Measurements from ENCODE around the gene SBF1. TPM values are rescaled to one million over a fixed set of nuclear protein-coding genes. Genes with fewer than 3 reads are reported as not detected.

Gene SBF1, protein sequence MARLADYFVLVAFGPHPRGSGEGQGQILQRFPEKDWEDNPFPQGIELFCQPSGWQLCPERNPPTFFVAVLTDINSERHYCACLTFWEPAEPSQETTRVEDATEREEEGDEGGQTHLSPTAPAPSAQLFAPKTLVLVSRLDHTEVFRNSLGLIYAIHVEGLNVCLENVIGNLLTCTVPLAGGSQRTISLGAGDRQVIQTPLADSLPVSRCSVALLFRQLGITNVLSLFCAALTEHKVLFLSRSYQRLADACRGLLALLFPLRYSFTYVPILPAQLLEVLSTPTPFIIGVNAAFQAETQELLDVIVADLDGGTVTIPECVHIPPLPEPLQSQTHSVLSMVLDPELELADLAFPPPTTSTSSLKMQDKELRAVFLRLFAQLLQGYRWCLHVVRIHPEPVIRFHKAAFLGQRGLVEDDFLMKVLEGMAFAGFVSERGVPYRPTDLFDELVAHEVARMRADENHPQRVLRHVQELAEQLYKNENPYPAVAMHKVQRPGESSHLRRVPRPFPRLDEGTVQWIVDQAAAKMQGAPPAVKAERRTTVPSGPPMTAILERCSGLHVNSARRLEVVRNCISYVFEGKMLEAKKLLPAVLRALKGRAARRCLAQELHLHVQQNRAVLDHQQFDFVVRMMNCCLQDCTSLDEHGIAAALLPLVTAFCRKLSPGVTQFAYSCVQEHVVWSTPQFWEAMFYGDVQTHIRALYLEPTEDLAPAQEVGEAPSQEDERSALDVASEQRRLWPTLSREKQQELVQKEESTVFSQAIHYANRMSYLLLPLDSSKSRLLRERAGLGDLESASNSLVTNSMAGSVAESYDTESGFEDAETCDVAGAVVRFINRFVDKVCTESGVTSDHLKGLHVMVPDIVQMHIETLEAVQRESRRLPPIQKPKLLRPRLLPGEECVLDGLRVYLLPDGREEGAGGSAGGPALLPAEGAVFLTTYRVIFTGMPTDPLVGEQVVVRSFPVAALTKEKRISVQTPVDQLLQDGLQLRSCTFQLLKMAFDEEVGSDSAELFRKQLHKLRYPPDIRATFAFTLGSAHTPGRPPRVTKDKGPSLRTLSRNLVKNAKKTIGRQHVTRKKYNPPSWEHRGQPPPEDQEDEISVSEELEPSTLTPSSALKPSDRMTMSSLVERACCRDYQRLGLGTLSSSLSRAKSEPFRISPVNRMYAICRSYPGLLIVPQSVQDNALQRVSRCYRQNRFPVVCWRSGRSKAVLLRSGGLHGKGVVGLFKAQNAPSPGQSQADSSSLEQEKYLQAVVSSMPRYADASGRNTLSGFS (N-terminal part only)
- 17.7 to 27.3 TPM (median 24.6 TPM) in 5 replicates for total RNA-seq (2022; extraction: Qiagen RNA extraction; ENCODE audit: low read depth)

DNA sequence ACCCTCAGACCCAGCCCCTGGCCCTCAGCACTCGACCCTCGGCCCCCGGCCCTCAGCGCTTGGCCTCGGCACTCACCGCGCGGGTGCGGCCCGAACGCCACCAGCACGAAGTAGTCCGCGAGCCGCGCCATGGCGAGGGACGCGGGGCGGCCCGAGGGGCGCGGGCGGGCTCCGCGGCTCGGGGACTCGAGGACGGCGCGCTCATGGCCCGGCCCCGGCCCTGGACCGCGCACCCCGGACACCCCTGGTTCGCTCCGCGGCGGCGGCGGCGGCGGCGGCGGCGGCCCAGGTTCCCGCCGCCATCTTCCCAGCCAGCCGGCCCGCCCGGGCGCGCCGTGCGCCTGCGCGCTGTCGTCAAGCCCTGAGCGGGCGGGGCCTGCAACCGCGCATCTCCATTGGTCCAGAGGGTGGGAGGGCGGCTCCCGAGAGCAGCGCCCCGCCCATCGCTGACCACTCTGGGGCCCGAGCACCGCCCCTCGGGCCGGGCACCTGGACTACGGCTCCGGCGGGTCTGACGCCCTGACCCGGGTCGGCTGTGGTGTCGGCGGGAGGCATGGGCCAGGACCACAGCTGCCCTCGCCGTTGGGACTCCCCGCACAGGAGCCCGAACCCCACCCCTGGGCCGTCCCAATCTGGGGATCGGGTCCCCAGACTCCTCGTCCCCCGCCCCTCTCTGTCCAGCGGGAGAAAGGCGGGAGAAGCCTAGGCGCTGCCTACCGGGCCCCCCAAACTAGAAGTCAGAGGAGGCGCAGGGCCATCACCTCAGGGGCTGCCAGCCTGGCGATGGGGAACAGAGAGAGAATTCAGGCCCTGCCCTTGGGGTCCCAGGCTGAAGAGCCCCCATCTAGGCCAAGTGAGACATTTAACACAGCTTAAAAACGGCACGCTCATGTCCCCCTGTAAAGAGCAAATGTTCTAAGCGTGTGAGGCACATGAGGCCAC lies at the start of gene SBF1:
Gene SBF1, minus strand, starts transcription at position 326 of the 942 bp plus-strand sequence. Its CDS starts 195 bp downstream, at position 131.

DNA sequence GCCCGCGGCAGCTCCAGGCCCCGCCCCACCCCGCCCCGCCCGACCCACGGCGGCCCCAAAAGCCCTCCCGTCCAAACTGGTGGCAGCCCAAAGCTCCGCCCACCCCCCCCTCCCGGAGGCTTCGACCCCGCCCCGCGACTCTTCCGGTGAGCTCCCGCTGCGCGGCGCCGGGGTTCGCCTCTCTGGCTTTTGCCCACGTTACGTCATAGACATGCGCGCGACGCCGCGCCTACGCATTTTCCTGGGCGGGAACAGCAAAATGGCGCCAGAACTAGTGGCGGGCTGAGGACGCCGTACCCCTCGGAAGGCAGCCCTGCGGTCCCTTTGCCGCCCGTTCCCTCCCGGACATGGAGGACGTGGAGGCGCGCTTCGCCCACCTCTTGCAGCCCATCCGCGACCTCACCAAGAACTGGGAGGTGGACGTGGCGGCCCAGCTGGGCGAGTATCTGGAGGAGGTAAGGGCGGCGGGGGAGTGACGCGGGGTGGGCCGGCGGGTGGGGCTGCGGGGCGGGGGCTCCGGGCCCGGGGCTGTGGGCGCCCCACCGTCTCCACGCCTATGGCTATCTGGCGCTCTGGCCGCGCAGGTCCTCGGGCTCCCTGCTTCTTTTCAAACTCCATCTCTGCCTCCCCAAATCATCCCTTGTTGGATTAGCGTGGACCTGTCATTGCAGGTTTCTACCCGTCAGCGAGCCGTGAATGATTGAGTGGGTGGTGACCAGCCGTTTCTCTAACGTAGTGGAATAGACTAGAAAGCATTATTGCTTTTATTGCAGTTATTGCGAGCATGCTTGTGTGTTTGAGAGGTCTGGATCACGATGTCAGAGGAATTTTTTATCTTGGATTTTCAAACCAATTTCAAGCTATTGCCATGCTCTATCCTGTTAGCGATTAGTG lies 33.4 kb upstream of the SBF1 start, which contains the start of gene NCAPH2:
Gene NCAPH2, plus strand, starts transcription at position 234 of the 894 bp plus-strand sequence. Its CDS starts 114 bp downstream, at position 348.

DNA sequence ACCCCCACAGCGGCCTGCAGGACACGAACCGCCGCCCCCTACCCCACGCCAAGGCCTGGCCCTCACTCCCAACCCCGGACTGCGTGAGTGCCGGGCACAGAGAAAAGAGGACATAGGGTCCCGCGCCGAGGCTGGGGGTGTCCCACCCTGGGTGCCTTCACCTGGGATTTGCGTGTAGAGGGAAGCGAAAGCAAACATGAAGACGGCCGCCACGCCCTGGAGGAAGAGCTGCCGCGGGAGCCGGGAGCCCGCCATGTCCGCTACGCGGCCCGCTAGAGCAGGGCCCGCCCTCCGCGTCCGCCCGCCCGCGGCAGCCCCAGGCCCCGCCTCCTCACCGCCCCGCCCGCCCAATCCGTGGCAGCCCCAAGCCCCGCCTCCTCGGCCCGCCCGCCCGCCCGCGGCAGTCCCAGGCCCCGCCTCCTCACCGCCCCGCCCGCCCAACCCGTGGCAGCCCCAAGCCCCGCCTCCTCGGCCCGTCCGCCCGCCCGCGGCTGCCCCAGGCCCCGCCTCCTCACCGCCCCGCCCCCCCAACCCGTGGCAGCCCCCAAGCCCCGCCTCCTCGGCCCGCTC lies 32.7 kb upstream of the SBF1 start, which contains the start of gene LMF2:
Gene LMF2, minus strand, starts transcription at position 282 of the 570 bp plus-strand sequence. Its CDS starts 27 bp downstream, at position 255.

DNA sequence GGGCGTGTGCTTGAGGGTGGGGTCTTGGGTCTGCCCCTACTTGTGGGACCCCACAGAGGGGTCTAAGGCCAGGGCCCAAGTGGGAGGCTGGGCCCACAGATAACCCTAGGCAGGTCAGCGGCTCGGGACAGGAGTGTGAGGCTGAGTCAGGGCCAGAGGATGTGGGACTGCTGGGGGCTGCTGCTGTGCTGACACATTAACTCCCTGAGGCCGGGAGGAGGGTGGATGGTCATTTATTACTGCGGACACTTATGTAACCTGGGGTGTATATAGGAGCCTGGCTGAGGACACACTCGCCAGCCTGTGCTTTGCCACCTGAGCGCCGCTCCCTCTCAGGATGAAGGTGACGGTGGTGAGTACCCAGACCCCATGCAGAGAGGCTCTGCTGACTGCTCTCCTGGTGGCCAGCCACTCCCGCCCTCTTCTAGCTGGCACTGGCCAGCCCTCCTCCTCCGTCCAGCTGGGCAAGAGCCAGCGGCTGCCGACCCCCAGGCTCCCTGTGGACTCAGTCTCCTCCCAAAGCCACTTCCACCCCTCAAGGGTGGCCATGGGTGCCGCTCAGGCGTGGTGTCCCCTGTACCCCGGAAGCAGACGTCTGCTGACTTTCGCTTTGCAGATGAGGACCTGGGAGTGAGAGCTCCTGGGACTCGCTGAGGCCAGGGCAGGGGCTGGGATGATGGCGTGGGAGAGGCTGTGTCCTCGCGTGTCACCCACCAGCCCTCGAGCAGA lies 11.9 kb upstream of the SBF1 start, which contains the start of gene MIOX:
Gene MIOX, plus strand, starts transcription at position 299 of the 729 bp plus-strand sequence. Its CDS starts 39 bp downstream, at position 338.

DNA sequence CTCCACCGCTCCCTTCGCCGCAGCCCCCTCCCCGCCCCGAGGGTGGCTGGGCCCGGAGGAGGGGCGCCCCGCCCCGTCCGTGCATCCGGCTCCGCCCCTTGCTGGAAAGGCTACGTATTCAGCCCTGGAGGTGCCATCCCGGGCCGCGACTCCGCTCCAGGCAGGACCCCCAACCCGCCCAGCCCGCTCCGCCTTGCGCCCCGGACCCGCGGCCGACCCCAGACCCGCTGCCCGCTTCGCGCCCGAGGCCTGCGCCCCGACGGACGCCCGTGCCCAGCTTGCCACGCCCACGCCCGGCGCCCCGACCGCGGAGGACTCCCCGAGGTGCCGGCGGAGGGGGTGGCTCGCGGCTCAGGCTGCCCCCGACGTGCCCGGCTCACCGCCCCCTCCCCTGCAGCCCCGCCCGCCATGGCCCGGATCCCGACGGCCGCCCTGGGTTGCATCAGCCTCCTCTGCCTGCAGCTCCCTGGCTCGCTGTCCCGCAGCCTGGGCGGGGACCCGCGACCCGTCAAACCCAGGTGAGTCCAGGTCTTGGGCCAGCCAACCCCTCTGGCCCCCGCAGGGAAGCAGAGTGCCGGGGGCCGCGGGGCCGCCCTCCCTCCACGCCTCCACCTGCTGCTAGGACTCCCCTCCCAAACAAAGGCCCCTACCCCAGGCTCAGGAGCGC lies 6.7 kb upstream of the SBF1 start, which contains the start of gene ADM2:
Gene ADM2, plus strand, starts transcription at position 104 of the 667 bp plus-strand sequence. Its CDS starts 305 bp downstream, at position 409.

Other genes with a start within 250 kb of the SBF1 start
- 7.2 to 13.0 TPM (median 9.8 TPM) in 5 replicates for gene TUBGCP6, start 230.0 kb downstream of the SBF1 start, total RNA-seq (2022; extraction: Qiagen RNA extraction; ENCODE audit: low read depth)
- 7.9 to 14.0 TPM (median 12.2 TPM) in 5 replicates for gene HDAC10, start 223.8 kb downstream of the SBF1 start, total RNA-seq (2022; extraction: Qiagen RNA extraction; ENCODE audit: low read depth)
- 18.0 to 24.9 TPM (median 23.4 TPM) in 5 replicates for gene MAPK12, start 213.4 kb downstream of the SBF1 start, total RNA-seq (2022; extraction: Qiagen RNA extraction; ENCODE audit: low read depth)
- gene MAPK11, start 204.7 kb downstream of the SBF1 start, total RNA-seq (2022; extraction: Qiagen RNA extraction; ENCODE audit: low read depth) = 4.5 to 7.4 TPM (median 7.0 TPM) in 5 replicates
- 93.1 to 128 TPM (median 108 TPM) in 5 replicates for gene PLXNB2, start 167.4 kb downstream of the SBF1 start, total RNA-seq (2022; extraction: Qiagen RNA extraction; ENCODE audit: low read depth)
- gene DENND6B, start 148.0 kb downstream of the SBF1 start, total RNA-seq (2022; extraction: Qiagen RNA extraction; ENCODE audit: low read depth) = 2.2 to 3.4 TPM (median 2.8 TPM) in 5 replicates
- gene PPP6R2, start 131.7 kb downstream of the SBF1 start, total RNA-seq (2022; extraction: Qiagen RNA extraction; ENCODE audit: low read depth) = 9.3 to 13.6 TPM (median 13.2 TPM) in 5 replicates
- gene ADM2, start 6.5 kb upstream of the SBF1 start, total RNA-seq (2022; extraction: Qiagen RNA extraction; ENCODE audit: low read depth) = 0.49 to 0.87 TPM (median 0.50 TPM) in 5 replicates
- 0.05 TPM in 1 of 5 replicates, not detected in the others for gene MIOX, start 11.8 kb upstream of the SBF1 start, total RNA-seq (2022; extraction: Qiagen RNA extraction; ENCODE audit: low read depth)
- 30.4 to 50.1 TPM (median 44.1 TPM) in 5 replicates for gene LMF2, start 32.7 kb upstream of the SBF1 start, total RNA-seq (2022; extraction: Qiagen RNA extraction; ENCODE audit: low read depth)
- 33.4 to 40.4 TPM (median 37.2 TPM) in 5 replicates for gene NCAPH2, start 33.2 kb upstream of the SBF1 start, total RNA-seq (2022; extraction: Qiagen RNA extraction; ENCODE audit: low read depth)
- gene SCO2, start 50.6 kb upstream of the SBF1 start, total RNA-seq (2022; extraction: Qiagen RNA extraction; ENCODE audit: low read depth) = 1.9 to 6.1 TPM (median 4.8 TPM) in 5 replicates
- 11.3 to 21.2 TPM (median 18.6 TPM) in 5 replicates for gene TYMP, start 55.0 kb upstream of the SBF1 start, total RNA-seq (2022; extraction: Qiagen RNA extraction; ENCODE audit: low read depth)
- gene KLHDC7B, start 70.9 kb upstream of the SBF1 start, total RNA-seq (2022; extraction: Qiagen RNA extraction; ENCODE audit: low read depth) = 0.02 to 0.05 TPM (median 0.05 TPM) in 3 of 5 replicates, not detected in the others
- gene SYCE3, start 87.9 kb upstream of the SBF1 start, total RNA-seq (2022; extraction: Qiagen RNA extraction; ENCODE audit: low read depth) = 0.25 to 0.75 TPM (median 0.46 TPM) in 3 of 5 replicates, not detected in the others
- gene CPT1B, start 103.4 kb upstream of the SBF1 start, total RNA-seq (2022; extraction: Qiagen RNA extraction; ENCODE audit: low read depth) = 10.5 to 15.7 TPM (median 13.6 TPM) in 5 replicates
- gene CHKB, start 107.8 kb upstream of the SBF1 start, total RNA-seq (2022; extraction: Qiagen RNA extraction; ENCODE audit: low read depth) = 16.9 to 24.5 TPM (median 19.0 TPM) in 5 replicates
- gene MAPK8IP2, start 125.8 kb upstream of the SBF1 start, total RNA-seq (2022; extraction: Qiagen RNA extraction; ENCODE audit: low read depth) = 2.1 to 4.2 TPM (median 3.8 TPM) in 5 replicates
- gene ARSA, start 153.1 kb upstream of the SBF1 start, total RNA-seq (2022; extraction: Qiagen RNA extraction; ENCODE audit: low read depth) = 18.3 to 26.3 TPM (median 21.3 TPM) in 5 replicates
- 2.6 to 5.3 TPM (median 3.9 TPM) in 5 replicates for gene SHANK3, start 197.8 kb upstream of the SBF1 start, total RNA-seq (2022; extraction: Qiagen RNA extraction; ENCODE audit: low read depth)